UCSD-AML1 (cell line): ENCODE results near the gene CELF1.

ENCODE experiments used
- DNase-seq: peaks from one replicate; lab custom pipeline; 2025; ENCODE audit not compliant: unreplicated experiment; lab: John Stamatoyannopoulos, UW

CELF1 gene

DNA sequence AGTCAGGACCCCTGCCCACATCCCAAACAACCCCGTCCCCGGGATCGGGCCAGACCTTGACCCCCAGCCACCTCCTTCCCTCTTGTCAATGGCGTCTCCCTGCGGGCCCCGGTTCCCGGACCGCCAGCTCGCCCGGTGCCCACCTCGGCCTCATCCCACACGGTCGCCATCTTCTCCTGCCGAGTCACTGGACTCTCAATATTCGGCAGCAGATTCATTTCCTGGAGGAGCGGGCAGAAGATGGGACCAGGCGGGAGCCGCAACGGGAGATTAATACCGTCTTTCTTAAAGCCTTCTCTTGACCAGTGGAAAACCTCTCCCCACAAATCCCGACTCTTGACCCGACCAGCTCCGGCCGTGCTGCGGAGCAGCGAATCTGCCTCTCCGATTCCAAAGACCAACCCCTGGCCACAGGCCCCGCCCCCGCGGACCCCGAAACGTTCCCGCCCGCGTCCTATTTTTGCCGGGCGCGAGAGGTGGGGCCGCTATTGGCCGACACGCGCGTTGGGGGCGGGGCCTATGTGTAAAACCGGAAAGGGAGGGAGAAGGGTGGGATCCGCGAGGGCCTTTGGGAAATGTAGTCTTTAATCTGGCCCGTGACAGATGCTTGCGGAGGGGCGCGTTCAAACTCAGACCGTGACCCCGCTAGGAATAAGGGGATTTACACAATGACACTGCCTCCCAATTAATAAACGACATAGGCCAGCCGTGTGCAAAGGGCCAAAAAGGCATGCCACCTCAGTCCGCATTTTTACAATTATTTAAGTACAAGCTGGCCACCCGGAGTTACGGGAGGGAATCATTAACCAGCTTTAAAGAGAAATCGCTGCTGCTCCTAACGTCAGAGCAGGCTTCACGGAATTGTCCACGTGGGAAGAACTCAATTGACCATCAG, 126.6 kb downstream of the CELF1 start, which contains the start of gene PSMC3:
Gene PSMC3 (minus strand): TSS at position 378 of the 895 bp plus-strand sequence. CDS start 160 bp downstream, at position 218.
- peak; percentile 97 for DNase-seq

DNA sequence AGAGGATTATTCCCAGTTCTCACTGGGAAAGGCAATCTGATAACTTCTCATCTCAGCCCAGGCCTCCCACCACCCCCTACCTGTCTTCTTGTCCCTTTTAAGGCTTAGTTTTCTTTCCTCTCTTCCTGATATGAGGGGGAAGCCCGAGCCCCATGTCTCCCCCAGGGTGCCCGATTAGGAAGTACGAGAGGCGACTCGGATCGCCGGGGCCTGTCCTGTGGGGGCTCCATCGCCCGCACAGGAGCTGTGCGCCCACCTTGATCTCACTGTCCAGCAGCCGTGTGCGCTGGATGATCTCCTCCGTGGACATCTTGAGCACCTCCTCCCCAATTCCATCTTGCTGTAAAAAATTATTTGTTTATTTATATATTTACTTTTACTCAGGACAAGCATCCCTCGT, 127.3 kb downstream of the CELF1 start:
- DNase-seq = no peak

DNA sequence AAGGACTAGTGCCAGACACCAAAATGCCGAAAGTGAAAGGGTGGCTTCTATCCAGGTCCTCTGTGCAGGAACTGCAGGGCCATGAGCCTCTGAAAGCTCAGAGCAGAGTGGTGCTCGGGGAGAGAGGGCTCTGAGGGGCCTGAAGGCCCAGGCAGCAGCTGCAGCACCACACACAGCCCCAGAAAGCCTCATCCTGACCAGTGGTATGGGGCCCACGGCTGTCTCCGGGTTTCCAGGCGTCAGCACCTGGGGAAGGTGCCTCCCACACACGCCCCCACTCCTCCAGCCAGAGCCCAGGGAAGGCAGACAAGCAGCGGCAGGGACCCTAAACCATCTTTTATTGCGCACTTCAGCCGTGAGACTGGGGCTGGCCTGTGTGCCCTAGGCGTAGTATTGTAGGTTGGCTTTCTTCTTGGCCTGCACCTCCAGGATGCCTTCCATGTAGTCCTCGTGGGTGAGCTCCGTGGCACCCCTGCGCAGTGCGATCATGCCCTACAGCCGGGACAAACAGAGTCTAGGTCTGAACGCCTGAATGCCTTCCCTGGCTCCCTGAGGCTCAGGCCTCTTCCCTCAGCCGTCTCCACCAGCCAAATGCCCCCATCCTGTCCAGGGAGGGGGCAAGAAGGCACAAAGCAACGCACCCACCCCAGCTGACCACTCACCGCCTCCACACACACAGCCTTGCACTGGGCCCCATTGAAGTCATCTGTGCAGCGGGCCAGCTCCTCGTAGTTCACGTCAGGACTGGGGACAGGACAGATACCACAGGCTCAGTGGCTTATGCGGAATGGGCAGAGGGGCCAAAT, 134.3 kb downstream of the CELF1 start:
- no peak for DNase-seq

DNA sequence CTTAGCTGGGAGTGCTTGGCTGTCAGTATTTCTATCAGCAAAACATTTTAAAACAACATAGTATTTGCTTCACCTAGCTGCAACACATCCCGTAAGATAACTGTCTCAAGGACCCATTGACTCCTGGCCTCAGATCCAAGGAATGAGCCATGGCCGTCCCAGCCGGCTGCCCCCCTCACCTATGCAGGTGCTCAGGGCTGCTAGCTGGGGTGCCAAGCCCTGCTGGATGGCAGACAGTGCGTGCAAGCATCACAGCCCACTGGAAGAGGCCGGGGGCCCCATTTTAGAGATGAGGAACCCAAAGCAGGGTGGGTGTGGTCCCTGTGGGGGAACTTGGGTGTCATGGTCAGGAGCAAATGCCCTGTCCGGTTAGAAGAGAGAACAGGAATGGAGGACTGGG, 135.2 kb downstream of the CELF1 start:
- DNase-seq = no peak

DNA sequence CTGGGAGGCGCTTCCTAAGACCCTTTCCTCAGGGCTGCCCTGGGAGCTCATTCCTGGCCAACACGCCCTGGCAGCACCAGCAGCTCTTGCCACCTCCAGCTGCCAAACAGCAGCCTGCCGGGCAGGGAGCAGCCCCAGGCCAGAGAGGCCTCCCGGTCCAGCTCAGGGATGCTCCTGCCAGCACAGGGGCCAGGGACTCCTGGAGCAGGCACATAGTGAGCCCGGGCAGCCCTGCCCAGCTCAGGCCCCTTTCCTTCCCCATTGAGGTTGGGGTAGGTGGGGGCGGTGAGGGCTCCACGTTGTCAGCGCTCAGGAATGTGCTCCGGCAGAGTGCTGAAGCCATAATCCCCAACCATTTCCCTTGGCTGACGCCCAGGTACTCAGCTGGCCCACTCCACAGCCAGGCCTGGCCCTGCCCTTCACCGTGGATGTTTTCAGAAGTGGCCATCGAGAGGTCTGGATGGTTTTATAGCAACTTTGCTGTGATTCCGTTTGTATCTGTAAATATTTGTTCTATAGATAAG, 136.9 kb downstream of the CELF1 start:
- no peak for DNase-seq
